HG03108 (cell line): ENCODE data around the gene FUNDC1.
"Not testable (repeated sequence)": the region's sequence is repeated elsewhere in the genome, so short reads cannot be mapped to it uniquely, and the experiment has no call there.

Source experiments
- ATAC-seq: cut with Tn5 transposase; IDR thresholded peaks from one replicate; pipeline ENCODE4 v1.9.1; 2021; ENCODE audit warnings: moderate library complexity; ENCODE audit not compliant: unreplicated experiment

The FUNDC1 gene, protein sequence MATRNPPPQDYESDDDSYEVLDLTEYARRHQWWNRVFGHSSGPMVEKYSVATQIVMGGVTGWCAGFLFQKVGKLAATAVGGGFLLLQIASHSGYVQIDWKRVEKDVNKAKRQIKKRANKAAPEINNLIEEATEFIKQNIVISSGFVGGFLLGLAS

DNA sequence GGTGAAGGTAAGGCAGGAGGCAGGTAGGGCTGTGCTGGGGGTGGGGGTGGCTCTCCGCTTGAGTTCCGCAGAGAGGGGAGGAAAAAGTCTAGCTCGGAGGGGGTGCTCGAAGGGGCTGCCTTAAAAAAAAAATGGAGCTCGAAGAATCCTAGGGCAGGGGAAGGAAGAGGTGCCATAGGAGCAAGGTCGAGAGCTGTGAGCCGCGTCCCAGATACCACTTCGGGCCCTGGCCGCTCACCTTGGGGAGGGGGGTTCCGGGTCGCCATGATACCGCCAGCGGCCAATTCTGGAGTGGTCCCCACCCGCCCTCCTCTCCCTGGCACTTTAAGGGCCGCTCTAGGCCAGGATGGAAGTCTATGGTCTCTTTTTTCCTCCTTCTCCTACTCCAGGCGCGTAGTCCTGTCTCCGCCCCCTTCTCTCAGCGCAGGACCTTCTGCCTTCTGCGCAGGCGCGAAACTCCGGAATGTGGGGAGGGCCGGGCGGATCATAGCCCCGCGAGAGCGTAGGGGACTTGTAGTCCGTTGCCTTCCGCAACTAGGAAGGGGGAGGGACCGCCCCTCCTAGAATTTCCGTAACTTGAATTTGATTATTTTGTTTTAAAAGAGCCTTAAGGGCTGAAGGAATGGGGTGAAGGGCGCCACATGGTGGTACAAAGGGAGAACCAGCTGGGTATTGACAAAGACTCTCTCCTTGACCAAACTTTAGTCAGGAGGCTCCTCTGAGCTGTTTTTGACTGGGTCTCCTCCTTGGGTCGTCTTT lies at the start of gene FUNDC1:
Gene FUNDC1, minus strand, starts transcription at position 293 of the 759 bp plus-strand sequence. Its CDS starts 27 bp downstream, at position 266.
- peak; percentile 99 for ATAC-seq

GRCh38 chrX:44585866-44586265 lies 43.2 kb upstream of the FUNDC1 start:
- ATAC-seq: no peak

- no peak for ATAC-seq
Observed at GRCh38 chrX:44580466-44580865, 37.8 kb upstream of the FUNDC1 start.

GRCh38 chrX:44572340-44572938 lies 29.8 kb upstream of the FUNDC1 start:
- no peak for ATAC-seq

DNA sequence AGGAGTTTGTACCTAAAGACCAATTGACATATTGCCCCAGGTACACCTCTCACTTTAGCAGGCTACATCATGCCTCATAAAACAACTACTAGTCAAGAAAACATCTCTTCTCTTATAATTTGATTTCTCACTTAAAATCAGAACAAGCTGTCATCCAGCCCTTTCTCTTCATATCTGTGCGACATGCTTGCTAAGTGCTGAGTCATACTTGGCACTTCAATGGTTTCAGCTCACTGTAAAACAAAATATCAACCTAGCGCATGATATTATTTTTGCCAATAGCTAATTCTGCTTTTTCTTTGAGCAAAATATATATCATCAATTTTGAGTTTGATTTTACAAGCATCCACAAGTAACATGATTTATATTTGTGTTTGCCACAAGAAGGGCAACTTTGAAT lies 27.9 kb upstream of the FUNDC1 start:
- no peak for ATAC-seq

- no peak for ATAC-seq
Observed at GRCh38 chrX:44569122-44569521, 26.5 kb upstream of the FUNDC1 start.

DNA sequence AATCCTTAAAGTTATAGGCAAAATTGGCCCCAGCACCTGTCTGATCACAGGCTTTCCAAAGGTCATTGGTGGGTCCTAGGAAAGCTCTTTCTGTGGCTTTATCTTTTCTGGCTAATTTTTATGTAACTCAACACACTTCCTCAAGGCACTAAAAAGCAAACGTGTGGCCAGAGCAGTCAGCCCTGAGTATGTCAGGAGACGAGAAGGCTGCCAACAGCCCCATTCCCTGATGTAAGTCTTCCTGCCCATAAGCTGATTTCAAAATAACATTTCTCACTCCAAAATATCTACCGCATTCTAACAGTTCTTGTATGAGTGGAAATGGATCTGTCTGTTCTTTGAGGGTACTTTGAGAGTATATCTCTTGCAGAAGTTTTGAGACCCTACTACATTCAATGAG lies 25.5 kb upstream of the FUNDC1 start:
- no peak for ATAC-seq

GRCh38 chrX:44561896-44562295 lies 19.2 kb upstream of the FUNDC1 start:
- not testable (repeated sequence) for ATAC-seq

DNA sequence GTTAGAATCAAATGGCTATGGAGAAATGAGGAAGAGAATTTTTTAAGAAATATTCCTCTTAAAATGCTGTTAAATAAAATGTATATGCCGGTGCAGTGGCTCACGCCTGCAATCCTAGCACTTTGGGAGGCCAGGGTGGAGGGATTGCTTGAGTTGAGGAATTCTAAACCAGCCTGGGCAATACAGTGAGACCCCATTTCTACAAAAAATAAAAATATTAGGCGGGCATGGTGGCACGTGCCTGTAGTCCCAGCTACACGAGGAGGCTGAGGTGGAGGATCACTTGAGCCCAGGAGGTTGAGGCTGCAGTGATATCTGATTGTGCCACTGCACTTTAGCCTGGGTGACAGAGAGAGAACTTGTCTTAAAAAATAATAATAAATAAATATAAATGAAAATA lies 7.9 kb upstream of the FUNDC1 start:
- ATAC-seq: no peak

- ATAC-seq: not testable (repeated sequence)
Observed at GRCh38 chrX:44545454-44545853, 2.8 kb upstream of the FUNDC1 start.

- no peak for ATAC-seq
Observed at GRCh38 chrX:44544036-44544435, 1.4 kb upstream of the FUNDC1 start.

DNA sequence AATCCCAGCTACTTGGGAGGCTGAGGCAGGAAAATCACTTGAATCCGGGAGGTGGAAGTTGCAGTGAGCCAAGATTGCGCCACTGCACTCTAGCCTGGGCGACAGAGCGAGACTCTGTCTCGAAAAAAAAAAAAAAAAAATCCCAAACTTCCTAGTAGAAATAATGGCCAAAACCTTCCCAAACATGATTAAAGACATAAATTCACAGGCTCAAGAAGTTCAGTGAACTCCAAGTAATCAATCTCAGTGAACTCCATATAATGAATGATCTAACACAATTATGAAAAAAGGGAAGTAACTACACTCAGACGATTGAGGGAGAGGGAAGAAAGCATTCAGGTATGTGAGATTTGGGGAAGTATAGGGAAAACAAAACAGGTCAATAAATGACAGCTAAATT lies 6.5 kb downstream of the FUNDC1 start:
- ATAC-seq: no peak

DNA sequence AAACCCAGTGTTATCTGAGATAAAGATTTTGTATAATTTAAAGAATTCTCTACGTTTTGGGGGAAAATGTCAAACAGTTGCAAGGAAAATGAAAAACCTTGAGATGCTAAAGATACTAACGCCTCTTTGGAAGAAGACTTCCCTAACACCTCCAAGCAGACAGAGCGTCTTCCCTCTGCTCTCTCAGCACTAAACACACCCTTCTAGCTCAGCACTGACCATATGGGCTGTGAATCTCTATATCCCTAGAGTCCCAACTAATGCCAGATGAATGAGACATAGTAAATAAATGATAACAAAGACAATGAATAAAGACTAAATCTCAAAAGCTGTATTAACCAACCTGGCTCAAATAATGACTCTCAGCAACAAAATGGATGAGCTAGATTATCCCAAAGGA lies 13.3 kb downstream of the FUNDC1 start:
- ATAC-seq: no peak

DNA sequence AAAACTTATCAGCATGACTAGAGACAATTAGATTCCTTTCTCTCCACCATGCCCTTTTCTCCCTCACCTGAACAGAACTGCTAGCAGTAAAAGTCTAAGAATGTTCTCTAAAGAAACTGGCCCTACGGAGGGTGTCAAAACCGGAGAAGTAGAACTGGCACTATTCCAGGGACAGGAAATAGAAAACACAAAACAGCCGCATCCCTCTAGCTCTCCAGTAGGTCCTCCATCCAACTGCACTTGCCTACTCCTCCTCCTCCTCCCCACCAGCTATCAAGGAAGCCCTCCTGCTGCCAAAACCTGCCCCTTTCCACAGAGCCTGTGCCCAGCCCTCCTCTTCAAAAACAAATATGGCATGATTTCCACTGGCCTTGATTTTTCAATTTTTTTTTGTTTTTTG lies 28.4 kb downstream of the FUNDC1 start:
- ATAC-seq: no peak

GRCh38 chrX:44507292-44507691 lies 35.4 kb downstream of the FUNDC1 start:
- ATAC-seq: no peak

DNA sequence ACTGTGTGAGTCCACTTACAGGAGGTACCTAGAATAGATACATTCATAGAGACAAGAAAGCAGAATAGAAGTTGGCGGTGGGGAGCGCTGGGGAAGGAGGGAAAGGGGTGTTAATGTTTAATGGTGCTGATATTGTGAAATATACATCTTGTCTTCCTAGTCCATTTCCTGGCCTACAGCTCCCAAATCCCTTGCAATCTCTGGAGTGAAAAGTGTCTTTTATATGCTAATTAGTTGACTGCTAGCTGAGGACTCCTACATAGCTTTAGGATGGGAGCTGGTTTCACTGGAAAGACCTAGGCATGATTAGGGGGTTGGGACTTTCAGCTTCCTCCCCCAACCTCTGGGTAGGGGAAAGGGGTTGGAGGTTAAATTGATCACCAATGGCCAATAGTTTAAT lies 36.0 kb downstream of the FUNDC1 start:
- no peak for ATAC-seq

DNA sequence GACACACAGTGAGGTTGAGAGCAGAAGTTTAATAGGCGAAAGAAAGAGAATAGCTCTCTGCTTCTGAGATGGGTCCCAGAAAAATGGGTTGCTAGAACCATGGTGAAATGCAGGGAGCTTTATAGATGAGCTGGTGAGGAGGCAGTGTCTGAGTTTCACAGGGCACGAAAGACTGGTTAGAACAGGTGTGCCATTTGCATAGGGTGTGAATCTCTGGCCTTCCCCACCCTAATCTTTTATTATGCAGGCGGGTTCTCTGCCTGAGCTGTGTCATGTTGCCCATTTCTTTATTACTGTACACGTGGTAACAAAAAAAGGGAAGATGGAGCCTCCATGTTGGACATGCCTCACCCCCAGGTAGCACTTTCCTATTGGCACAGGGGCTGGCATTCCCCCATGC lies 39.1 kb downstream of the FUNDC1 start:
- no peak for ATAC-seq

GRCh38 chrX:44495091-44495490 lies 47.6 kb downstream of the FUNDC1 start:
- no peak for ATAC-seq

- ATAC-seq: no peak
Observed at GRCh38 chrX:44494357-44494756, 48.3 kb downstream of the FUNDC1 start.

DNA sequence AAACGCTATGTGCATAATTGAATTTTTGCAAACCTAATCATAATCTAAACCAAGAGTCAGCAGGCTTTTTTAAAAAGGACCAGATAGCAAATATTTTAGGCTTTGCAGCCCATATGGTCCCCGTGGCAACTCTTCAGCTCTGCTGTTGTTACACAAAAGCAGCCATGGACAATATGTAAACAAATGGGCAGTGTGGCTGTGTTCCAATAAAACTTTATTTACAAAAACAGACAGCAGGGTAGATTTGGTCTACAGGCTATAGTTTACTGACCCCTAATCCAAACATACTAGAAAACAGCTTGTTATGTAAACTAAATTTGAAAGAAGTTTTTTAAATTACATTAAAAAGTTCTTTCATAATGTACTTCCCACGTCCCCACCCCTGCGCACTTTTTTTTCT lies 53.1 kb downstream of the FUNDC1 start:
- no peak for ATAC-seq

GRCh38 chrX:44484607-44485146 lies 58.0 kb downstream of the FUNDC1 start:
- no peak for ATAC-seq

DNA sequence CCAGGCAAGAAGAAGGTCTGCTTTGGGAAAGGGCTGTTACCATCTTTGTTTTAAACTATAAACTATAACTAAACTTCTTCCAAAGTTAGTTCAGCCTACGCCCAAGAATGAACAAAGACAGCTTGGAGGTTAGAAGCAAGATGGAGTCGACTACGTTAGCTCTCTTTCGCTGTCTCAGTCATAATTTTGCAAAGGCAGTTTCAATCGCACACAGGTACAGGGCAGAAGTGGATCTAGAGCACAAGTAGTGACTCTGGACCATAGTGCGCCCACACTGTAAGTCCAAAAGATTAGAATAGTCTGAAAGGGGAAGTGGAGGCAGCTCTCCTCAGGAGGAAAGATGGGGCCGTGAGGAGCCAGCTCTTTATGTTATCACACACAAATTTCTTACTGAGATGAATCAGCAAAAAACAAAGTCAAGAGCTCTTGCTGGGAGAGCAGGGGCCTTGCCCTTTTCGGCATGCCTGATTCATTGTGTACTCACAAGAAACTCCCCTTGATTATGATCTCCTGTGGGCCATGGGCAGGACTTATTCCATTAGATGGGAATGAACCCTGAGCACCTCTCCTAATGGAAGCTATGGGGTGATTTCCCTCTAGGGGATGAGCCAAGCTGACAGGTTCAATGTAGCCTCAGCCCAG lies 58.6 kb downstream of the FUNDC1 start:
- ATAC-seq: no peak
